ENCODE results near the gene OR8S1. TPM values are rescaled to one million over a fixed set of nuclear protein-coding genes. Genes with fewer than 3 reads are reported as not detected.

OR8S1 gene
- total RNA-seq, 1 donor from 2014 or later: not detected

DNA sequence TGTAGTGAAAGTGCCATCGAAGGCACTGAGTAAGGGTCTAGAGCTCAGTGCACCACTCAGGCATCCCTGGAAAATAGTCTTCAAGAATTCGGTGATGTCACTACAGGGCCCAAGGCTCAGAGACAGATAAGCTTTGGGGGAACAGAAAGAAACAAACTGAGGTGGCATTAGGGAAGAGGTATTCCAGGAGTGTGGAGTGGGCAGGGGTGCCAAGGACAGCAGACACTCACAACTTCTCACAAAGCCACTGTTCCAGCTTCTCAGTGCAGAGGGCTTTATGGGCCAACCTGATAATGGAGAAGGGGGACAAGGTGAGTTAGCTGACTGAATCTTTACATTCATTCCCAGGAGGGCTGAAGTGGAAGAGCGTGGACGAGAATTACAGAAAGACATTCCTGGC lies 42.3 kb downstream of the OR8S1 start:
- H3K36me3 Mint-ChIP-seq: no peaks in the 10 kb centered on the region
- H3K9me3 Mint-ChIP-seq: no peaks in the 10 kb centered on the region
- TF ChIP-seq, protein P1, sequence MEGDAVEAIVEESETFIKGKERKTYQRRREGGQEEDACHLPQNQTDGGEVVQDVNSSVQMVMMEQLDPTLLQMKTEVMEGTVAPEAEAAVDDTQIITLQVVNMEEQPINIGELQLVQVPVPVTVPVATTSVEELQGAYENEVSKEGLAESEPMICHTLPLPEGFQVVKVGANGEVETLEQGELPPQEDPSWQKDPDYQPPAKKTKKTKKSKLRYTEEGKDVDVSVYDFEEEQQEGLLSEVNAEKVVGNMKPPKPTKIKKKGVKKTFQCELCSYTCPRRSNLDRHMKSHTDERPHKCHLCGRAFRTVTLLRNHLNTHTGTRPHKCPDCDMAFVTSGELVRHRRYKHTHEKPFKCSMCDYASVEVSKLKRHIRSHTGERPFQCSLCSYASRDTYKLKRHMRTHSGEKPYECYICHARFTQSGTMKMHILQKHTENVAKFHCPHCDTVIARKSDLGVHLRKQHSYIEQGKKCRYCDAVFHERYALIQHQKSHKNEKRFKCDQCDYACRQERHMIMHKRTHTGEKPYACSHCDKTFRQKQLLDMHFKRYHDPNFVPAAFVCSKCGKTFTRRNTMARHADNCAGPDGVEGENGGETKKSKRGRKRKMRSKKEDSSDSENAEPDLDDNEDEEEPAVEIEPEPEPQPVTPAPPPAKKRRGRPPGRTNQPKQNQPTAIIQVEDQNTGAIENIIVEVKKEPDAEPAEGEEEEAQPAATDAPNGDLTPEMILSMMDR (conservative IDR thresholded peaks at IDR 0.05): no peak
- H3K4me3 Mint-ChIP-seq: no peak overlapping the region
- peaks cover 34% of the 10 kb centered on the region for H3K27me3 Mint-ChIP-seq
- H3K27ac Mint-ChIP-seq: no peak overlapping the region
- no peak for DNase-seq (ENCODE audit: extremely low spot score, unreplicated experiment)
- no peaks in the 10 kb centered on the region for H3K4me1 Mint-ChIP-seq (ENCODE audit: unreplicated experiment)

DNA sequence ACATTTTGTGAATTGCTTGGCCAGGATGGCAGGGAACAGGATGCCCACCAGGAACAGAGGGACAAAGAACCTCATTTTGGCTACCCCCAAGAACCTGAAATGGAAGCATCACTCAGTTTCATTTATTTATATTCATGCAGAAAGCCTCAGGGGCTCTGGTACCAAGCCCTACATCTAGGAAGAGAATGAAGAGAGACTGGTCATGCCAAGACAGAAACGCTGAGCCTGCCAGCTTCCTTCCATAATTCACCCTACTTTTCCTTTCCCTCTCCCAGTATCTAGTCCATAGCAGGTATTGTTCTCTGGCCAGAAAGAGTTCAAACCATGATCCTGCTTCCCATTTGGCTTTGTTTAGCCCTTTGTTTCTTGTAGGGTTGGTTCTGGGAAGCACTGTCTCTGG lies 44.5 kb downstream of the OR8S1 start, which contains the start of gene LALBA:
LALBA (minus strand) TSS at position 101 of the 400 bp plus-strand sequence; CDS start at position 75, 26 bp downstream.
- Mint-ChIP-seq H3K27me3 (peaks cover 34% of the 10 kb centered on the region), H3K27ac (no peak within 1 kb of the TSS), H3K4me1 (ENCODE audit: unreplicated experiment) (no peaks in the 10 kb centered on the region), H3K9me3 (no peaks in the 10 kb centered on the region), H3K36me3 (no peaks in the 10 kb centered on the region), H3K4me3 (no peak within 1 kb of the TSS)
- TF ChIP-seq, protein P1 (conservative IDR thresholded peaks at IDR 0.05): no peak
- DNase-seq (ENCODE audit: extremely low spot score, unreplicated experiment): no peak

DNA sequence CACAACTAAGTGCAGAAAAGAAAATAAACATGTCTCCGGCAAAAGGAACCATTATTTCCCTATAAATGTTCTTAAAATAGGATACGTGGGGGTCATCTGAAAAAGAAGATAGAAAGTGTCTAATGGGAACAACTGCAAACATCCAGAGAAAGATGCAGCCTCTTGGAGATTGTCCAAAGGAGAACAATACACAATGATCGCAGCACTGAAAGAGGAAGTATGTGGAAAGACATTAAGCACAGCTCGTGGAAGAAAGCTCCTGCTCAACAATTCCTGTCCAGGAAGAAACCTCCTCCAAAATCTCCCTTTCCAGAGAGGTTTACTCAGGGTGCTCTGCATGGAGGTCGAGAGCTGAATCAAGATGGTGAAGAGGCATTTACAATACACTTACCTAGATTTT lies 46.9 kb downstream of the OR8S1 start:
- no peak overlapping the region for H3K27ac Mint-ChIP-seq
- TF ChIP-seq, protein P1 (conservative IDR thresholded peaks at IDR 0.05): no peak
- H3K4me1 Mint-ChIP-seq (ENCODE audit: unreplicated experiment): no peaks in the 10 kb centered on the region
- no peaks in the 10 kb centered on the region for H3K36me3 Mint-ChIP-seq
- no peak for DNase-seq (ENCODE audit: extremely low spot score, unreplicated experiment)
- H3K27me3 Mint-ChIP-seq: peaks cover 29% of the 10 kb centered on the region
- H3K4me3 Mint-ChIP-seq: no peak overlapping the region
- H3K9me3 Mint-ChIP-seq: no peaks in the 10 kb centered on the region

Other genes starting within 250 kb of the OR8S1 start
- 9.5 and 19.4 TPM in 2 replicates for gene ZNF641, start 174.7 kb upstream of the OR8S1 start, total RNA-seq (ENCODE audit: low replicate concordance)
- gene ANP32D, start 53.1 kb upstream of the OR8S1 start, total RNA-seq (ENCODE audit: low replicate concordance): not detected in 2 replicates
- not detected in 2 replicates for gene C12orf54, start 43.1 kb upstream of the OR8S1 start, total RNA-seq (ENCODE audit: low replicate concordance)
- not detected in 2 replicates for gene LALBA, start 44.4 kb downstream of the OR8S1 start, total RNA-seq (ENCODE audit: low replicate concordance)
- 42.0 and 47.0 TPM in 2 replicates for gene KANSL2, start 156.6 kb downstream of the OR8S1 start, total RNA-seq (ENCODE audit: low replicate concordance)
- gene CCNT1, start 191.1 kb downstream of the OR8S1 start, total RNA-seq (ENCODE audit: low replicate concordance): 39.2 and 46.9 TPM in 2 replicates

All from type B pancreatic cell (in vitro differentiated cells).